ENCODE results near the gene ADGRV1.

Gene ADGRV1

GRCh38 chr5:91151947-91152346 is 593.4 kb downstream of the ADGRV1 start (continued):
- no peak for TF ChIP-seq ZNF350 (tag by site-specific recombination; IDR thresholded peaks at IDR 0.05)

GRCh38 chr5:91154338-91154737 is 595.7 kb downstream of the ADGRV1 start:
- Histone ChIP-seq H3K27ac (ENCODE audit: extremely low read depth, low read depth, low read length) (no peak overlapping the region), H3K4me1 (ENCODE audit: control insufficient read depth, insufficient read depth, low read length) (no peaks in the 10 kb centered on the region), H3K36me3 (ENCODE audit: control insufficient read depth in 2 of 2, insufficient read depth in 1 of 2, low read length in 2 of 2) (no peaks in the 10 kb centered on the region; a peak in 1 of 3 replicates), H3K4me3 (ENCODE audit: low read depth, low read length) (no peak overlapping the region), H3K9me3 (ENCODE audit: control insufficient read depth, insufficient read depth, low read depth, low read length) (no peaks in the 10 kb centered on the region)
- POLR2A ChIA-PET = no interaction called here
- CTCF ChIA-PET = no interaction called here
- no peak for TF ChIP-seq ZNF404 (tag by site-specific recombination; IDR thresholded peaks at IDR 0.05)
- TF ChIP-seq ZNF529 (tag by site-specific recombination; IDR thresholded peaks at IDR 0.05; ENCODE audit: insufficient replicate concordance) = no peak
- no peak for TF ChIP-seq ZNF610 (tag by site-specific recombination; IDR thresholded peaks at IDR 0.05; ENCODE audit: borderline replicate concordance)
- no peak for TF ChIP-seq ZNF558 (tag by site-specific recombination; IDR thresholded peaks at IDR 0.05)
- no peak for TF ChIP-seq PRDM10 (tag by site-specific recombination; IDR thresholded peaks at IDR 0.05)
- TF ChIP-seq ZNF341 (tag by site-specific recombination; IDR thresholded peaks at IDR 0.05; ENCODE audit: low read depth) = no peak
- no peak for TF ChIP-seq ZBTB1 (tag by site-specific recombination; IDR thresholded peaks at IDR 0.05)
- no peak for TF ChIP-seq ZNF654 (tag by site-specific recombination; IDR thresholded peaks at IDR 0.05; ENCODE audit: low read depth)
- TF ChIP-seq ZNF37A (tag by site-specific recombination; IDR thresholded peaks at IDR 0.05) = no peak
- TF ChIP-seq ZBTB10 (tag by site-specific recombination; IDR thresholded peaks at IDR 0.05) = no peak
- TF ChIP-seq MEIS1 (CRISPR knock-in tag; IDR thresholded peaks at IDR 0.05; ENCODE audit: borderline replicate concordance) = no peak
- TF ChIP-seq HOXA7 (CRISPR knock-in tag; IDR thresholded peaks at IDR 0.05; ENCODE audit: borderline replicate concordance) = no peak
- TF ChIP-seq BCL11B (tag by site-specific recombination; IDR thresholded peaks at IDR 0.05; ENCODE audit: low read depth) = no peak
- TF ChIP-seq ZNF768 (tag by site-specific recombination; IDR thresholded peaks at IDR 0.05) = no peak
- TF ChIP-seq SCRT1 (tag by site-specific recombination; IDR thresholded peaks at IDR 0.05; ENCODE audit: borderline replicate concordance) = no peak
- no peak for TF ChIP-seq ZBTB7A (tag by site-specific recombination; IDR thresholded peaks at IDR 0.05; ENCODE audit: low read depth)
- no peak for TF ChIP-seq ZNF624 (tag by site-specific recombination; IDR thresholded peaks at IDR 0.05)
- TF ChIP-seq ZNF501 (tag by site-specific recombination; IDR thresholded peaks at IDR 0.05) = no peak

GRCh38 chr5:91155274-91155673 is 596.7 kb downstream of the ADGRV1 start:
- POLR2A ChIA-PET = no interaction called here
- no peak overlapping the region for H3K27ac ChIP-seq (ENCODE audit: extremely low read depth, low read depth, low read length)
- CTCF ChIA-PET = no interaction called here
- H3K4me3 ChIP-seq (ENCODE audit: low read depth, low read length) = no peak overlapping the region
- H3K9me3 ChIP-seq (ENCODE audit: control insufficient read depth, insufficient read depth, low read depth, low read length) = no peaks in the 10 kb centered on the region
- no peaks in the 10 kb centered on the region for H3K4me1 ChIP-seq (ENCODE audit: control insufficient read depth, insufficient read depth, low read length)
- H3K36me3 ChIP-seq (ENCODE audit: control insufficient read depth in 2 of 2, insufficient read depth in 1 of 2, low read length in 2 of 2) = no peaks in the 10 kb centered on the region; a peak in 1 of 3 replicates
- TF ChIP-seq FEZF1 (tag by site-specific recombination; IDR thresholded peaks at IDR 0.05) (no peak), ZNF776 (tag by site-specific recombination; IDR thresholded peaks at IDR 0.05; ENCODE audit: borderline replicate concordance) (no peak), KLF16 (tag by site-specific recombination; IDR thresholded peaks at IDR 0.05) (no peak), HOXD13 (CRISPR knock-in tag; IDR thresholded peaks at IDR 0.05; ENCODE audit: borderline replicate concordance) (no peak), ZNF239 (tag by site-specific recombination; IDR thresholded peaks at IDR 0.05) (no peak), HIC1 (tag by site-specific recombination; IDR thresholded peaks at IDR 0.05) (no peak)
